ENCODE results near the gene TRAF2.

Gene TRAF2

DNA sequence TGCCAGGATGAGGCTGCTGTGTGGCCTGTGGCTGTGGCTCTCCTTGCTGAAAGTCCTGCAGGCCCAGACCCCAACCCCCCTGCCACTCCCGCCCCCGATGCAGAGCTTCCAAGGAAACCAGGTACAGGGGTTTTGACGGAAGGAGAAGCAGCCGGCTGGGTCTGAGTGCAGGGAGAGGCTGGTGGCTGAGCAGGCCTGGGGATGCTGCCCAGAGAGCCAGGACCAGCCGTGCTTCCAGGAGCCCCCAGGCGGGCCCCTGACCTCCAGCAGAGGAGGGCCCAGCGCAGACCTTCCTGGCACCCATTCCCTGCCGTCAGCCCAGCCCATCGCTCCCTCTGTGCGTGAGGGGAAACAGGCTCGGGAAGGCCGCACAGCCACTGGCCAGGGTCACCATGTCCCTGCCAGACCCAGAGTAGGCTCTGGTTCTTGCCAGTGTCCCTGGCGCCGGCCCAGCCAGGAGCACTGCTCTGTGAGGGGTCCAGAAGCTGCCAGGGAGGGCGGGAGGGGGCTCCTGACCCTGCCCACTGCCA is 66.1 kb downstream of the TRAF2 start:
- DNase-seq, result no peak

- no peak for DNase-seq
Measured at GRCh38 chr9:136952876-136953770, 66.8 kb downstream of the TRAF2 start.

DNA sequence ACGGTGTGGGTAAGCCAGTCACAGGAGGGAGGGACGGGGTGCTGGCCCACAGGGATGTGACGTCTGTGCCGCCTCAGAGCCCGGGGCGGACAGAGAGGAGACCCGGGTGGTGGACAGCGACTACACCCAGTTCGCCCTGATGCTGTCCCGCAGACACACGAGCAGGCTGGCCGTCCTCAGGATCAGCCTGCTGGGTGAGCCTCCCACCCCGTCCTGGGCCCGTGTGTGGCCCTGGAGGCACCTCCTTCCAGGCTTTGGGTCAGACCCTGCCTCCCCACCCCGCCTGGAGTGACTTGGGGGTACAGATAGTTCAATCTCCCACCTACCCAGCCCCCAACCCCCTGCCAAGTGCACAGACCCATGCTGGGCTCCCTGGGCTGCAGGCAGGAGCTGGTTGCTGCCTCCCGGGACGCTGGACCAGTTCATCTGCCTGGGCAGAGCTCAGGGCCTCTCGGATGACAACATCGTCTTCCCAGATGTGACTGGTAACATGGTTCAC is 67.5 kb downstream of the TRAF2 start:
- DNase-seq, result no peak

DNA sequence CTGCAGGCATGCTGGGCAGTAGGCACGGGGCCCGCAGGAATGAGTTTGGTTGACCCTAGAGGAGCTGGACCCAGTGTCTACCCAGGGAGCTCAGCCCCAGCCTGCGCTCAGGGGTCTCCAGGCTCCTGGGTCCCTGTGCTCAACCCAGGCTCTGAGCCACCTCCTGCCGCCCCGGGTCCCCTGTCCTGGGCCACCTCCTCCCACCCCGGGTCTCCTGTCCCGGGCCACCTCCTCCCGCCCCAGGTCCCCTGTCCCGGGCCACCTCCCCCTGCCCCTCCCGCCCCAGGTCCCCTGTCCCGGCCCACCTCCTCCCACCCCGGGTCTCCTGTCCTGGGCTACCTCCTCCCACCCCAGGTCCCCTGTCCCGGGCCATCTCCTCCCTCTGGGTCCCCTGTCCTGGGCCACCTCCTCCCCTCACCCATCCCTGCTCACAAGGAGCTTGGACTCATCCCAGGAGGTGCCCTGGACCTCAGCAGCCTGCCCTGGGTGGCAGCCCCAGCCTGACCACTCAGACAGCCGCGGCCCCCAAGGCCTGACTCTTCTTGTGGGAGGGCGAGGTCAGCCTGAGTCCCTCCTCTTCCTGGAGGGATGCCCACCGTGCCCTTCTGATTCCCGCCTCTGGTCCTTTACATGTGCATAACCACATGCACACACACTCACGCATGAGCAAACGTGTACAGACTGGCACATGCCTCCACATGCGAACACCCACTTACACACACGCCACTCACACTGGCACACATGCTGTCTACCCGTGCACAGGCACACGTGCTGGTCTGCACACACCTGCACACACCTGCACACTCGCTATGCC is 68.2 kb downstream of the TRAF2 start:
- DNase-seq, result no peak

DNA sequence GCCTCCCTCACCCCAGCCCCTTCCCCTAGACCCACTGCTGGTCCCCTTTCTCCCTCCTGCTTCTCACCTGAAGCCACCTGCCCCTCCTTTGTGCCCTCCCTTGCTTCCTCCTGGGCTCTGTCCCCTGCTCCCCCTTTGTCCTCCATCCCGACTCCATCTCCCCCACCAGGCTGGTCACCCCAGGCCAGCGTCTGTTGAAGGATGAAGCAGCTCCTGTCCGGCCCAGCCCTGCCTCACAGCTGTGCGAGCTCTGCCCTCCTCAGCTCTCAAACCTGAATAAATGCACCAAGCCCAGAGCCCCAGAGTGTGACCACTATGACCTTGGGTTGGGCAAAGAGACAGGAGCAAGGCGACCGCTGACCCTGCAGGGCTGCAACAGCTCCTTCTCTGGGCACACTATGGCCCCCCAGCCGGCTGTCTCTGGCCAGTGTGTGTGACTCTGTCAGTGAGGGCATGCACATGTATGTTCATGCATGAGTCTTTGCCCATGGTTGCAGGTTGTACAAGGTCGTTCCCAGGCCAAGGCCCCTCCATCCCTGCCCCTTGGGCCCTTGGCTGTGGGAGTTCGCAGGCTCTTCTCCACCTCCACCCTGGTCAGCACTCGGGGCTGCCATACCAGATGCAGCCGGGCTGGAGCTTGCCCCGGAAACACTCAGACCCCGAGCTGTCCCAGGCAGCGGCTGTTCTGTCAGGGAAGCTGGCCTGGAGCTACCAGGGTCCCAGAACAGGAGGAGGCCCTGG is 69.1 kb downstream of the TRAF2 start:
- DNase-seq, result no peak

DNA sequence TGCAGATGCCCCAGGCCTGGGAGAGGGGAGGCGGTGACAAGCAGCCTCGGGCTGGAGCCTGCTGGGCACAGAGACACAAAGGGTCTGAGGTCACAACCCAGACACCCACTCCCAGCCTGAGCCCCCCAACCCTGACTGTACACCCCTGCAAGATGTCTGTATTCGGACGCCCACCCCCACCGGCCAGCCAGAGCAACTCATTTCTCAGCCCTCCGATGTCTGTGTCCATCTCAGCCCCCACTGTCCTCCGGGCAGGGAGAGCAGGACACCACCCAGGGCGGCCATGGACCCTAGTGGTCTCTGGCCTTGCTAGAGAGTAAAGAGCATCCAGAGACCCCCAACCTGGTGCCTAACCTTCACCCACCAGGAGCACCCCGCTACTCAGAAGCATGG is 69.6 kb downstream of the TRAF2 start:
- DNase-seq, result no peak

DNA sequence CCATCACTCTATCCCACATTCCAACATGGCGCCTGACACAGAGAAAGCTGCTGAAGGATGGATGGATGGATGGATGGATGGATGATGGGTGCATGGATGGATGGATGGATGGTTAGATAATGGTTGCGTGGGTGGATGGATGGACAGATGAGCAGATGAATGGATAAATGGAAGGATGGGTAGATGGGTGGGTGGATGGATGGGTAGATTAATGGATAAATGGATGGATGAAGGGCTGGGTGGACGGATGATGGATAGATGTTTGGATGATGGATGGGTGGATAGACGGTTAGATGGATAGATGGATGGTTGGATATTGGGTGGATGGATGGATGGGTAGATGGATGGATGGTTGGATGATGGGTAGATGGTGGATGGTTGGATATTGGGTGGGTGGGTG is 70.3 kb downstream of the TRAF2 start:
- DNase-seq, result no peak

DNA sequence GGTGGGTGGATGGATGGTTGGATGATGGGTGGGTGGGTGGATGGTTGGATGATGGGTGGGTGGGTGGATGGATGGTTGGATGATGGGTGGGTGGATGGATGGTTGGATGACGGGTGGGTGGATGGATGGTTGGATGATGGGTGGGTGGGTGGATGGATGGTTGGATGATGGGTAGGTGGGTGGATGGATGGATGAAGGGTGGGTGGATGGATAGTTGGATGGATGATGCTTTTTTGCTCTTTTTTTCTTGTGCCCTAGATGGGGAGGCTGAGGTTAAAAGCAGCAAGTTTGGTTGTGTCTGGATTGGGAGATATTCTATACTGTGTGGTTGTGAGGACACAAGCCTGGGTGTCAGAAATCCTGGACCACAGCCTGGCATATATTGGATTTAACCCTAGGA is 71.1 kb downstream of the TRAF2 start:
- no peak for DNase-seq

DNA sequence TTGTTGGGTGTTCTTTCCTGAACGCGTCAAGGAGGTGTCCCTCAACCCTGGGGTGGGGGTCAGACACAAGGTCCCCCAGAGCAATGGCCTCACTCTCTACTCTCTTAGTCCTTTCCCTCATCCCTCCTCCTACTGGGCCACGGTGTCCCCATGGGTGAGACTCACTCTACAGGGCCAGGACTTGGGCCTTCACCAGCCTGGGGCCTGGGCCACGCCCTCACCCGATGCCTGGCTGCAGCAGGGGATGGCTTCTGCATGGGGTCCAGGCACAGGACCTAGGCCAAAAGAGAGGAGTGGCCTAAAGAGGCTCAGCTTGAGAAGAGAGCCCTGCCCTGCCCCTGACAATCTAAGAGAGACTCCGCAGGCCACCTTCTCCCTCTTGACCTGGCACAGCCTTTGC is 71.6 kb downstream of the TRAF2 start:
- DNase-seq, result no peak

DNA sequence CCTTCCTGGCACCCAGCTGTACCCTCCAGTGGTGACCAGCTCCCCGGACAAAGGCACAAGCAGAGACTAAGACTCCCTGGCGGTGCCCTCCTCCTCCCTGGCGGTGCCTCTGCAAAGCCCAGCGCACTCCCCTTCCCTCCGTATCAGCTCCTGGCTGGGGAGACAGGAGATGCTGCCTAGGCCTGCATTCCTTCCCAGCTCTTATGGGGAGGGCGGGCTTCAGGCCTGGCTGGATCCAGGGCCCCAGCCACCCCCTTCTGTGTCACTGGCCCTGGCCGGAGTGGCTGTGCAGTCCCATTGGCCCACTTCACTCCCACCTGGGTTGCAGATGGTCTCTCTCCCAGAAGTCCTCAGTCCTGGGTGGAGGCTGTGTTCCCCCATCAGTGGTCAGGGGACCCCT is 72.2 kb downstream of the TRAF2 start:
- DNase-seq, result no peak

- DNase-seq, result no peak
Measured at GRCh38 chr9:136958898-136959850, 72.9 kb downstream of the TRAF2 start.

GRCh38 chr9:136960212-136960937 is 74.1 kb downstream of the TRAF2 start:
- DNase-seq, result no peak

GRCh38 chr9:136960938-136961275 is 74.6 kb downstream of the TRAF2 start:
- no peak for DNase-seq

GRCh38 chr9:136961279-136962065 is 75.2 kb downstream of the TRAF2 start:
- DNase-seq, result no peak

- DNase-seq, result no peak
Measured at GRCh38 chr9:136962163-136962562, 75.8 kb downstream of the TRAF2 start.

GRCh38 chr9:136962701-136963248 is 76.5 kb downstream of the TRAF2 start:
- no peak for DNase-seq

DNA sequence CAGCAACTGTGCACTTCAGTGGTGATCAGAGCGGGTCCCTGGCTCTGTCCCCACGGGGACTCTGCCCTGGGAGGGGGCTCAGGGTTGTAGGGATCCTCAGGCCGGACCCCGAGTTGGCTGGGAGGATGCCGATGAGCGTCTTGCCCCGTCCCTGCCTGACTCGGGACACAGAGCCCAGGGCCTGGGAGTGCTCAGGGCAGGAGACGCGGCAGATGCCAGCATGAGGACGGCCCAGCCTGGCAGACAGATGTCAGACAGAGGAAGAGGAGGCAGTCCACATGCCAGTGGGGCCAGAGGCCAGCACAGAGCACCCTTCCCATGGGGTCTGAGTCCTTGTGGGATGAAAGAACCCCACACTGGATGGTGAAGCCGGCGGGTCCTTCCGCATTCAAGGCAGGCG is 77.0 kb downstream of the TRAF2 start:
- DNase-seq, result no peak

DNA sequence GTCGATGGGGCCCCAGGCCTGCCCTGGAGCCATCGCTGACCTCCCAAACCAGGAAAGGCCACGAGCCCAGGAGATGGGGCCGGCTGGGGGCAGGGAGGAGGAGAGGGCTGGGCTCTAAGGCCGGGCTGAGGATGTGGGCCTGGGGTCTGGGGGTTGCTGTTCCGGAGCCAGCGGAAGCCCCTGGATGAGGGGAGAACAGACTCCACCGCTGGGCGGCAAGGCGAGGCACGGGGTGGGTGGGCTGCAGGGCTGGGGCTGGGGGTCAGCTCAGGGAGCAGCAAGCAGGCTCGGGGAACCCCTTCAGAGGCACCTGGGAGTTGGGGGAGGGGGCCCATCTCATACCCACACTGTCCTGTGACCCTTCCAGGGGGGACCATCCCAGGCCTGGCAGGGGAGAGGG is 77.4 kb downstream of the TRAF2 start:
- no peak for DNase-seq

- DNase-seq, result peak; percentile 87
Measured at GRCh38 chr9:136964171-136964689, 77.9 kb downstream of the TRAF2 start.
